Measurements from ENCODE around the gene ZNF276.

- TF ChIP-seq CTCF (IDR thresholded peaks at IDR 0.05) = no peak
- no peak for TF ChIP-seq POLR2A (IDR thresholded peaks at IDR 0.05)
These were observed 65.4 kb downstream of the ZNF276 start for GRCh38 chr16:89786474-89787364.
